AG04449 (cell line): ENCODE measurements around the gene VSIG10L.

Experiments used
- CTCF ChIA-PET: fragments of 350-600 bp; formaldehyde crosslinking; extraction: SDS; loops from one replicate; lab custom pipeline; 2021; ENCODE audit warnings: antibody characterized with exemption; lab: Yijun Ruan, JAX
- POLR2A ChIA-PET: fragments of 400-600, 350-600 bp; formaldehyde crosslinking; extraction: SDS; loops from one replicate; lab custom pipeline; 2020; ENCODE audit warnings: antibody characterized with exemption, inconsistent platforms; lab: Yijun Ruan, JAX
- DNase-seq: peaks from one replicate; pipeline ENCODE4 v3.0.0-alpha.2; 2010; ENCODE audit warnings: low read depth, low spot score
- H3K4me3 ChIP-seq: 2 replicates; pipeline ENCODE4 v1.5.1; 2011; ENCODE audit warnings: low read depth, mild to moderate bottlenecking, control low read depth, low read length
- CTCF ChIP-seq: IDR thresholded peaks from one replicate; pipeline ENCODE4 v1.5.1; 2011; ENCODE audit warnings: mild to moderate bottlenecking, moderate library complexity, low read length, control low read depth, inconsistent platforms; ENCODE audit not compliant: insufficient read depth; ENCODE audit errors: missing control alignments

The VSIG10L gene

GRCh38 chr19:51366389-51367254 lies 24.7 kb upstream of the VSIG10L start:
- TF ChIP-seq CTCF, result no peak
- DNase-seq, result peak; percentile 82
- CTCF ChIA-PET, result interaction anchor here (0.6 to 1.8 kb wide), 3 partner anchors 27 to 55 kb away, joined by 4 to 10 read pairs (median 4); no protein-coding TSS in a partner anchor
- peak overlapping the region; percentile 96 for H3K4me3 ChIP-seq
- POLR2A ChIA-PET, result interaction anchor here (1.2 to 2.3 kb wide), 3 partner anchors 27 to 322 kb away, joined by 6 to 14 read pairs (median 7); no protein-coding TSS in a partner anchor

DNA sequence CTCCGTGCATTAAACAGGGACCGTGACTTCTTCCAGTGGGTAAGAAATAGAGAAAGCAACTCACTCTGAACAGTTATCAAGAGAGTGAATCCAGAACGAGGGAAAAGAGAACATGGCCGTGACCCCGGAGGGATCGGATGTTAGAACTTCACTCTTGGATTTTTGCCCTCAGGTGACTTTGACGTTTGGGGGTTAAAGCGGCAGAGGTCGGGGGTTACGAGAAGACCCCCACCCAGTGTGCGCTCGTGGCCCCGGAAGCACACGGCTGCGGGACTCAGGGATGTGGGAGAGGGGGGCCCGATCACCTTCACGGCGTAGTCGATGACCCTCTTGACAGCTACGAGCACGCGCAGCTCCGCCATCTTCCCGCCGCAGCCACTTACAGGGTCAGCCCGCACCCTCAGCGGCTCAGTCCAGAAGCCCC lies 24.0 kb upstream of the VSIG10L start, which contains the start of gene ETFB:
TSS of gene ETFB (minus strand) at position 424 of the 424 bp plus-strand sequence. CDS start at position 362, 62 bp downstream.
- H3K4me3 ChIP-seq, result peak within 1 kb of the TSS; percentile 96
- TF ChIP-seq CTCF, result no peak
- POLR2A ChIA-PET, result interaction anchor here (1.2 kb wide), 1 partner anchor 27 kb away, joined by 7 read pairs; no protein-coding TSS in a partner anchor
- DNase-seq, result no peak
- CTCF ChIA-PET, result interaction anchor here (0.6 kb wide), 2 partner anchors 28 to 55 kb away, joined by 3 to 4 read pairs; no protein-coding TSS in a partner anchor

DNA sequence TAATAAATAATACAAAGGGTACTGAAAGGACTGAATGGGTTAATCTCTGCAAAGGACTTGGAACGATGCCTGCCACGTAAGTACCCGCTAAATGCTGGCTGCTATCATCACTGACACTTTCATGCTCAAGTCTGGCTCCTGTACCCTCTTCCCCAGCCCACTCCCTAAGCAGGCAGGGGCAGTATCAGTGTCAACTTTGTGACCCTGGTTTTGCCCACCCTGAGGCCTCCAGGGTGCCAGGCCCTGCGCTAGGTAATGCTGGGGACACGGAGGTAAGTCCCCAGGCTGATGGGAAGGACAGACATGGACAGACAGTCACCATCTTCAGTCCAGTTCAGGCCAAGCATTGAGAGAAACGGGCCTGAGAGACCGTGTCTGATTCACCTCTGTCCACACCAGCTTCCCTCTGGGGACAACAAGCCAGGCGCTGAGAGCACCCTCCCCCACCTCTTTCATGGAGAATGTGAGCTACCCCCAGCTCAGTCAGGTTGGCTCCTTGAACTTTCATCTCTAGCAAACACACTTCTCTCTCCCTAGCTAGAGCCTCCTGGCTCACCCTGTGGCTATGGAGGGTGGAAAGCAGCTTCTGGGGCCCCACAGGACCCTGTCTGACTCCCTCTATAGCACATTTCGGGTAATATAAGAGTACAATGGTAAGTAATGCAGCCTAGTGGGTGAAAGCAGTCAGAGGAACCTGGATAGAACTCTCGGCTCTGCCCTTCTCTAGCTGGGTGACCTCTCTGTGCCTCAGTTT lies 23.4 kb upstream of the VSIG10L start:
- no peak for DNase-seq
- peak overlapping the region; percentile 96 for H3K4me3 ChIP-seq
- ChIA-PET CTCF (interaction anchor here (0.6 kb wide), 2 partner anchors 27 to 56 kb away, joined by 3 to 4 read pairs; no protein-coding TSS in a partner anchor), POLR2A (interaction anchor here (1.2 kb wide), 1 partner anchor 26 kb away, joined by 7 read pairs; no protein-coding TSS in a partner anchor)
- peak; percentile 1 for TF ChIP-seq CTCF

GRCh38 chr19:51364200-51365106 lies 22.5 kb upstream of the VSIG10L start:
- no peak for TF ChIP-seq CTCF
- H3K4me3 ChIP-seq, result no peak overlapping the region
- no peak for DNase-seq
- ChIA-PET POLR2A (no interaction called here), CTCF (interaction anchor here (0.9 to 1.0 kb wide), 2 partner anchors 21 to 25 kb away, joined by 3 read pairs; no protein-coding TSS in a partner anchor)

GRCh38 chr19:51361239-51361638 lies 19.3 kb upstream of the VSIG10L start:
- no peak overlapping the region for H3K4me3 ChIP-seq
- CTCF ChIA-PET, result no interaction called here
- no peak for TF ChIP-seq CTCF
- DNase-seq, result no peak
- POLR2A ChIA-PET, result interaction anchor here (0.6 kb wide), 1 partner anchor 1734 kb away, joined by 3 read pairs; no protein-coding TSS in a partner anchor
